Body of pancreas (tissue), 4 donors: Measurements from ENCODE around the gene SPATS1.

ENCODE experiments used
- POLR2A ChIP-seq, 3 donors: fragments of 450-650 bp; IDR thresholded peaks; one replicate each; pipeline ENCODE4 v1.6.1; 2016; ENCODE audit warnings: antibody characterized with exemption in 3 of 3, mild to moderate bottlenecking in 2 of 3
- TF ChIP-seq, protein P1 (sequence below), 7 experiments: fragments of 450-650 bp in 4 of 7; fragments of 200-600 bp in 3 of 7; sonication (generic) in 3 of 7; IDR thresholded peaks; one replicate each; pipeline ENCODE4 v1.5.1; 2016 to 2019; ENCODE audit warnings: antibody characterized with exemption in 7 of 7

- TF ChIP-seq, protein P1, sequence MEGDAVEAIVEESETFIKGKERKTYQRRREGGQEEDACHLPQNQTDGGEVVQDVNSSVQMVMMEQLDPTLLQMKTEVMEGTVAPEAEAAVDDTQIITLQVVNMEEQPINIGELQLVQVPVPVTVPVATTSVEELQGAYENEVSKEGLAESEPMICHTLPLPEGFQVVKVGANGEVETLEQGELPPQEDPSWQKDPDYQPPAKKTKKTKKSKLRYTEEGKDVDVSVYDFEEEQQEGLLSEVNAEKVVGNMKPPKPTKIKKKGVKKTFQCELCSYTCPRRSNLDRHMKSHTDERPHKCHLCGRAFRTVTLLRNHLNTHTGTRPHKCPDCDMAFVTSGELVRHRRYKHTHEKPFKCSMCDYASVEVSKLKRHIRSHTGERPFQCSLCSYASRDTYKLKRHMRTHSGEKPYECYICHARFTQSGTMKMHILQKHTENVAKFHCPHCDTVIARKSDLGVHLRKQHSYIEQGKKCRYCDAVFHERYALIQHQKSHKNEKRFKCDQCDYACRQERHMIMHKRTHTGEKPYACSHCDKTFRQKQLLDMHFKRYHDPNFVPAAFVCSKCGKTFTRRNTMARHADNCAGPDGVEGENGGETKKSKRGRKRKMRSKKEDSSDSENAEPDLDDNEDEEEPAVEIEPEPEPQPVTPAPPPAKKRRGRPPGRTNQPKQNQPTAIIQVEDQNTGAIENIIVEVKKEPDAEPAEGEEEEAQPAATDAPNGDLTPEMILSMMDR (IDR thresholded peaks at IDR 0.05), result no peak
- no peak for TF ChIP-seq POLR2A (IDR thresholded peaks at IDR 0.05)
Observed at GRCh38 chr6:44316481-44316880, 26.0 kb upstream of the SPATS1 start.
